Measurements from ENCODE around the gene CHMP4A.

GRCh38 chr14:24177041-24177825 is 36.1 kb downstream of the CHMP4A start:
- TF ChIP-seq, protein P1, sequence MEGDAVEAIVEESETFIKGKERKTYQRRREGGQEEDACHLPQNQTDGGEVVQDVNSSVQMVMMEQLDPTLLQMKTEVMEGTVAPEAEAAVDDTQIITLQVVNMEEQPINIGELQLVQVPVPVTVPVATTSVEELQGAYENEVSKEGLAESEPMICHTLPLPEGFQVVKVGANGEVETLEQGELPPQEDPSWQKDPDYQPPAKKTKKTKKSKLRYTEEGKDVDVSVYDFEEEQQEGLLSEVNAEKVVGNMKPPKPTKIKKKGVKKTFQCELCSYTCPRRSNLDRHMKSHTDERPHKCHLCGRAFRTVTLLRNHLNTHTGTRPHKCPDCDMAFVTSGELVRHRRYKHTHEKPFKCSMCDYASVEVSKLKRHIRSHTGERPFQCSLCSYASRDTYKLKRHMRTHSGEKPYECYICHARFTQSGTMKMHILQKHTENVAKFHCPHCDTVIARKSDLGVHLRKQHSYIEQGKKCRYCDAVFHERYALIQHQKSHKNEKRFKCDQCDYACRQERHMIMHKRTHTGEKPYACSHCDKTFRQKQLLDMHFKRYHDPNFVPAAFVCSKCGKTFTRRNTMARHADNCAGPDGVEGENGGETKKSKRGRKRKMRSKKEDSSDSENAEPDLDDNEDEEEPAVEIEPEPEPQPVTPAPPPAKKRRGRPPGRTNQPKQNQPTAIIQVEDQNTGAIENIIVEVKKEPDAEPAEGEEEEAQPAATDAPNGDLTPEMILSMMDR (IDR thresholded peaks at IDR 0.05) = no peak
- TF ChIP-seq EZH2 (IDR thresholded peaks at IDR 0.05; ENCODE audit: borderline replicate concordance, insufficient read depth, low read depth, low read length, poor library complexity, severe bottlenecking) = no peak

All from B cell (primary cell).